ENCODE measurements around the gene B2M. TPM values are rescaled to one million over a fixed set of nuclear protein-coding genes. Genes with fewer than 3 reads are reported as not detected.
A peak's percentile ranks its signal among the peaks of the same experiment; 100 is the strongest.
"Not testable (repeated sequence)": the region's sequence is repeated elsewhere in the genome, so short reads cannot be mapped to it uniquely, and the experiment has no call there.

The B2M gene
- total and polyA plus RNA-seq, 12 donors = 1,063 to 6,421 (median 3,049) TPM

GRCh38 chr15:44727485-44728231 is 16.3 kb downstream of the B2M start:
- WGBS, 4 donors = 89 to 95% (median 92%) methylated on average over 6 of the region's 6 CpGs
- Histone ChIP-seq H3K4me1 (replicated peaks in 1 of 2) (peaks cover 9 to 34% of the 10 kb centered on the region in 2 donors), H3K27ac (peak overlapping the region; percentile 90 to 99 (median 96)), H3K36me3 (replicated peaks in 1 of 2) (peaks cover 0 to 6% of the 10 kb centered on the region in 2 donors), H3K9me3 (replicated peaks in 1 of 3) (no peaks in the 10 kb centered on the region), H3K27me3 (no peaks in the 10 kb centered on the region), H3K4me3 (no peak overlapping the region)
- intact Hi-C loops (cut with DNase I) = no loop called here
- TF ChIP-seq CTCF (IDR thresholded peaks at IDR 0.05) (no peak), POLR2A (IDR thresholded peaks at IDR 0.05) (no peak)
- DNase-seq = no peak

GRCh38 chr15:44728232-44728575 is 16.9 kb downstream of the B2M start:
- H3K36me3 ChIP-seq (replicated peaks in 1 of 2); intact Hi-C loops (cut with DNase I); H3K27me3 ChIP-seq; DNase-seq; H3K9me3 ChIP-seq (replicated peaks in 1 of 3): not testable (repeated sequence)
- peaks cover 9 to 34% of the 10 kb centered on the region in 2 donors for H3K4me1 ChIP-seq (replicated peaks in 1 of 2)
- 53 to 59% (median 56%) methylated on average over 5 of the region's 5 CpGs for WGBS, 4 donors
- H3K4me3 ChIP-seq = peak overlapping the region in 2 of 4 donors; percentile 11 to 55
- peak overlapping the region; percentile 90 to 99 (median 96) for H3K27ac ChIP-seq

- H3K27me3 ChIP-seq = no peaks in the 10 kb centered on the region
- 0 to 1% (median 1%) methylated on average over 29 to 36 of the region's 36 CpGs for WGBS, 4 donors
- peak overlapping the region; percentile 54 to 74 (median 57) for H3K4me3 ChIP-seq
- peak; percentile 95 to 100 (median 98) for DNase-seq
- H3K9me3 ChIP-seq (replicated peaks in 1 of 3) = no peaks in the 10 kb centered on the region
- peaks cover 9 to 34% of the 10 kb centered on the region in 2 donors for H3K4me1 ChIP-seq (replicated peaks in 1 of 2)
- TF ChIP-seq POLR2A (IDR thresholded peaks at IDR 0.05) (peak; percentile 93 to 95), CTCF (IDR thresholded peaks at IDR 0.05) (peak in 1 of 6 experiments; percentile 9)
- intact Hi-C loops (cut with DNase I) = no loop called here
- H3K36me3 ChIP-seq (replicated peaks in 1 of 2) = peaks cover 0 to 6% of the 10 kb centered on the region in 2 donors
- H3K27ac ChIP-seq = peak overlapping the region; percentile 90 to 99 (median 96)
These were observed 17.5 kb downstream of the B2M start for GRCh38 chr15:44728576-44729407.

- DNase-seq = peak in 3 of 7 donors; percentile 42 to 53 (median 48)
- intact Hi-C loops (cut with DNase I) = loop anchor here (10.0 kb wide), 2 partner anchors 65 to 155 kb away; partner anchors contain the start of gene SPG11 (in 1 of the 2)
- Histone ChIP-seq H3K27ac (peak overlapping the region; percentile 90 to 99 (median 96)), H3K4me3 (peak overlapping the region; percentile 54 to 74 (median 57)), H3K27me3 (no peaks in the 10 kb centered on the region), H3K36me3 (replicated peaks in 1 of 2) (peaks cover 0 to 6% of the 10 kb centered on the region in 2 donors), H3K9me3 (replicated peaks in 1 of 3) (no peaks in the 10 kb centered on the region), H3K4me1 (replicated peaks in 1 of 2) (peaks cover 9 to 34% of the 10 kb centered on the region in 2 donors)
- WGBS, 4 donors = 2 to 4% (median 3%) methylated on average over 13 to 21 of the region's 21 CpGs
- TF ChIP-seq CTCF (IDR thresholded peaks at IDR 0.05) (no peak), POLR2A (IDR thresholded peaks at IDR 0.05) (no peak)
These were observed 18.3 kb downstream of the B2M start for GRCh38 chr15:44729408-44730127.

All from adrenal gland (tissue), 12 donors.